HG02852 (cell line): ENCODE results near the gene DDA1.
"Not testable (repeated sequence)": the region's sequence is repeated elsewhere in the genome, so short reads cannot be mapped to it uniquely, and the experiment has no call there.

ENCODE experiments used
- ATAC-seq: cut with Tn5 transposase; IDR thresholded peaks from one replicate; pipeline ENCODE4 v1.9.1; 2021; ENCODE audit warnings: mild to moderate bottlenecking, moderate library complexity; ENCODE audit not compliant: unreplicated experiment

The DDA1 gene

DNA sequence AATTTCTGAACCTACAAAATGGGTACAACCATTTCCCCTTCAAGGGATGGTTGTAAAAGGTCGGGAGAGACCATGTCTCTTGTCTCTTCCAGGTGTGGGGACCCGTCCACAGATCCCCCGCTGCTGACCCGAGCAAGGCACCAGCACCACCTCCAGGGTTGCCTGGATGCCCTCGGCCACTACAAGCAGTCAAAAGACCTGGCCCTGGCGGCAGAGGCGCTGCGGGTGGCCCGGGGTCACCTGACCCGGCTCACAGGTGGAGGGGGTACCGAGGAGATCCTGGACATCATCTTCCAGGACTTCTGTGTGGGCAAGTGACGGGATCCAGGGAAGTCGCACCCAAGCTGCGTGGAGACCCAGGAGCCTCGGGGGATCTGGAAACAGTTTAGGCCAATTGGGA lies 32.0 kb downstream of the DDA1 start:
- no peak for ATAC-seq

DNA sequence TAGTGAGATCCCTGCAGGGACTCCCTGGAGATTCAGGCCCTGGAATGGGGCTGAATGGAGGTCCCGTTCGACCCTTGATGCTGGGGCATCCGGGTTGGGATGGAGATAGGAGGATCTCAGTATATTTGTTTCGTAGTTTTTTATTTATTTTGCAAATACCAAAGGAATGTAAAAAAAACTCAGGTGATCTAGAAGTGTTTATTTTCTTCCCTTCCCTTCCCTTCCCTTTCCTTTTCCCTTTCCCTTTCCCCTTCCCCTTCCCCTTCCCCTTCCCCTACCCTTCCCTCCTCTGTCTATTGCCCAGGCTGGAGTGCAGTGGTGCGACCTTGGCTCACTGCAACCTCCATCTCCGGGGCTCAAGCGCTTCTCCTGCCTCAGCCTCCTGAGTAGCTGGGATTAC lies 32.5 kb downstream of the DDA1 start:
- ATAC-seq, result no peak

- peak; percentile 55 for ATAC-seq
These were observed 36.8 kb downstream of the DDA1 start for GRCh38 chr19:17346109-17346671.

DNA sequence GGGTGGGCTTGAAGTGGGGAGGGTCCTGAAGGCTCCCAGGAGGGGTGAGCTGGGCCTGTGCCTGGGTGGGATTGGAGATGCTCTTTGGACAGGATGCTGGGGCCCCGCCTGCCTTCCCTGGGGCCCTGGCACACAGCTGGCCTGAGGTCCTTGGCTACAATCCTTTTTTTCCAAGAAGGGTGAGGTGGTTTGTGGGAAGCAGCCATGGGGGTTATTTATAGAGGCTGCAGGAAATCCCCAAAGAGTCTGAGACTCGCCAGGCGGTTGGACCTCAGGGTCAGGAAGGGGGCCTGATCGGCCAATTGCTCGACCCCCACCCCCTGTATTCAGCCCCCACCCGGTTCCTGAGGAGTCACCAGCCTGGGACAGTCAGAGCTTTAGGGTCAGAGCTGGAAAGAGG lies 38.0 kb downstream of the DDA1 start:
- no peak for ATAC-seq

- ATAC-seq, result no peak
These were observed 38.5 kb downstream of the DDA1 start for GRCh38 chr19:17347877-17348276.

DNA sequence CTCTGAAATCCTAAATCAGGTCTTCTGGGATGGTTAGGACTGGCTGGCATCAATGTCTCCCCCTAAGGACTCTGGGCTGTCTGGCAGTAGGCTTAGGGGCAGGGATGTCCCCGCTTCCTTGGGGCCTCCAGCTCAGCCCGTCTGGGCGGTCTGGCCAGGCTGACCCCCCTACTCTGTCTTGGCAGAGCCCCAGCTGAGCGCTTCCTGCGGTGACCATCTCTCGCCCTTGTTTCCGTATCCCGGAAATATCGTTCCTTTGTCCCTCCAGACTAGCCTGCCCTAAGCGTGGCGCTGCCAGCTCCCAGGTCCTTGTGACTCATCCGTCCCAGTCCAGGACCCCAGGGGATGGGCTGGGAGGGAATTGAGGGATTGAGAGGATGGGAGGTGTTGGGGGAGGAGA lies 39.3 kb downstream of the DDA1 start:
- ATAC-seq, result no peak

DNA sequence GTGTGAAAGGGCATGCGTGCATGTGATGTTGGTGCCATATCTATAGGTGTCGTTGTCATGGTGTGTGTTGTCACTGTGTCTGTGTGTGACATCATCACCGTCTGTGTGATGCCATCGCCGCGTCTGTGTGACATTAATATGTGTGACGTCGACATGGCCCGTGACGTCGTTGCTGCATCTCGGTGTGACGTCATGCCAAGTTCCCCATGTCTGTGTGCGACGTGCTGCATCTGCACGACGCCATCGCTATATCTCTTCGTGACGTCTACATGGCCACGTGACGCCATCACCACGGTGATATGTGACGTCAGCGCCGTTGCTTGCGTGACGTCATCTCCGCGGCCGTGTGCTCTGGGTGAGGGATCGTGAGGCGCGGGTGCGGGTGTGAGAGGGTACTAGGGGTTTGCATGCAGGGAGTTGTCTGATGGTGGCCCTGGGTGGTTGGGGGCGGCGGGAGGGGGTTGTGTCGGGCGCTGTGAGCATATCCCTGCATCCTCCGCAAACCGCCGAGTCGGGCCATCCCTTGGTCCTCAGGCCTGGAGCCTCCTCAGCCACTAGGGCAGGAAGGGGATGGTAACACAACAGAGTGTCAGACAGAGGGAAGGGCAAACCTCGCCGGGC lies 42.6 kb downstream of the DDA1 start:
- no peak for ATAC-seq

DNA sequence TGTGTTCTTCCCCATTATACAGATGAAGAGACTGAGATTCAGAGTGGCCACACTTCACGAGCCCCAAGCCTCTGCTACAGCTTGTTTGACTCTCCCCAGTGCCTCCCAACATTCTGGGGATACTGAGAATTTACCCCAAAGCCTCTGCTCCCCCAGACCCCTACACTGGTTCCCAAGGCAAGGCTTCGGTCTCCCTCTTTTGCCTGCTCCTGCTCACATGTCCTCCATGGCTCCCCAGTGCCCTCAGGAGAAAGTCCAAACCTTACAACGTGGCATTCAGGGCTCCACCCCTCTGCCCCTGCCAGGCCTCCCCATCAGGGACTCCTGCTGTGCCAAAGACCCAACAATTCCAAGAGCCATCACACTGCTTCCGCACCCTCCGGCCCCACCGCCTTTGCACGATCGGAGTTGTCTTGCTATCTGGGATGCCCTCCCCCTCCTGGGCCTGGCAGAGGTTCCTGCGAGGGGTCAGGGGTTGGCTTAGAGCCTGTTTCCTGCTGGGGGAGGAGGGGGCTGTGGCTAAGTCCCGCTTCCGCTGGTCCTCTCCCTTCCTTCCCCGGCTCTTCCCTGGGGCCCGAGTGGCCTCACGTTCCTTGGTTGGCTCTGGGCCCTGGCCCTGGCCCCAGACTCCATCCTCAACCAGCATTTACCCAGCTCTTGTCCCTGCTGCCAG lies 43.4 kb downstream of the DDA1 start:
- ATAC-seq, result no peak

DNA sequence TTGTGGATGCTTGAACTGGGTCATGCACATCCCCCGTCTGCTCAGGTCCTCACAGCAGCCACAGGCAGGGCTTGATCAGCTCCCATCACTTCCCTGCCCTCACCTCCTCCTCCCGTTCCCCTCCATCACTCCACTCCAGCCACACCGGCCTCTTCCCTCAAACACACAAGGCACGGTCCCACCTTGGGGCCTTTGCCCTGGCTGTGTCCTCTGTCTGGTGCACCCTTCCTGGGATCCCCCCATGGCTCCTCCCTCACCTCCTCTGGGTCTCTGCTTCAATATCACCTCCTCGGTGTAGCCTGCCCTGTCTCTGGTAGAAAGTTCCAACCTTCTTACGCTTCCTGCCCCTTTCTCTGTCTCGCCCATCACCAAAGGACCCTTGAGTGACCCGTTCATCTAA lies 44.0 kb downstream of the DDA1 start:
- ATAC-seq, result no peak

GRCh38 chr19:17357078-17357666 lies 47.8 kb downstream of the DDA1 start:
- ATAC-seq, result no peak

DNA sequence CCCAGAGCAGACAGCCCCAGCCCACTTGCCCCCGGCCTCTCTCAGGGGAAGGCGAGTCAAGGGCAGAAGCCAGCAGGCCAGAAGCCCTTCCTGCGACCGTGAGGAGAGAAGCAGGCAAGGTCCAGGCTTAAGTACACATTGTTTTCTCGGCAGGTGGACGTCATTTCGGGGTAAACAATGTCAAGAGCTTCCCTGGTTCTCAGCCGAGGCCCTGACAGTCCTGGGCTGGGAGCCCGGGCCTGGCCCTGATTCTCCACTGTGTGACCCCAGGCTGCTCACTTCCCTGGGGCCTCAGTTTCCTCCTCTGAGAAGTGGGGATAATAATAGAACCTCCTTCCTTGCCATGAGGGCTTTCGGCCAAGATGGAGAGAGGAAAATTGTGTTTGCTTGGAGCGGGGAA lies 48.4 kb downstream of the DDA1 start:
- no peak for ATAC-seq

DNA sequence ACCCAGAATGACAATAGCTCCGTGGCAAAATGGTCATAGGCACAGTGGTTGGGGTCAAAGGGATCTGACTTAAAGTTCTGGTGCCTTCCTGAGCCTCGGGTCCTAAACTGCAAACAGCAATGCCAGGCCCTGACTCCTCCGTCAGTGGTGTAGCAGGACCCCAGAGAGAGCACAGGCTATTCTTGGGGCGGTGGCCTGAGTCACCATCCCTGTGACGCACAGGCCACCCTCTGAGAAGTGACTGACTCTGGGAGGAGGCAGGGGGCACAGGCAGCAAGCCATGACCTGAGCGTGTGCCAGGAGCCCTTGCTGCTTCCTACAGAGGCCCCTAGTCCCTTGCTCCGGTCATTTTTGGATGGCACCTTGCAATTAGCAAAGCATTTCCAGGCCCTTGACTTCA lies 49.0 kb downstream of the DDA1 start:
- ATAC-seq, result no peak

DNA sequence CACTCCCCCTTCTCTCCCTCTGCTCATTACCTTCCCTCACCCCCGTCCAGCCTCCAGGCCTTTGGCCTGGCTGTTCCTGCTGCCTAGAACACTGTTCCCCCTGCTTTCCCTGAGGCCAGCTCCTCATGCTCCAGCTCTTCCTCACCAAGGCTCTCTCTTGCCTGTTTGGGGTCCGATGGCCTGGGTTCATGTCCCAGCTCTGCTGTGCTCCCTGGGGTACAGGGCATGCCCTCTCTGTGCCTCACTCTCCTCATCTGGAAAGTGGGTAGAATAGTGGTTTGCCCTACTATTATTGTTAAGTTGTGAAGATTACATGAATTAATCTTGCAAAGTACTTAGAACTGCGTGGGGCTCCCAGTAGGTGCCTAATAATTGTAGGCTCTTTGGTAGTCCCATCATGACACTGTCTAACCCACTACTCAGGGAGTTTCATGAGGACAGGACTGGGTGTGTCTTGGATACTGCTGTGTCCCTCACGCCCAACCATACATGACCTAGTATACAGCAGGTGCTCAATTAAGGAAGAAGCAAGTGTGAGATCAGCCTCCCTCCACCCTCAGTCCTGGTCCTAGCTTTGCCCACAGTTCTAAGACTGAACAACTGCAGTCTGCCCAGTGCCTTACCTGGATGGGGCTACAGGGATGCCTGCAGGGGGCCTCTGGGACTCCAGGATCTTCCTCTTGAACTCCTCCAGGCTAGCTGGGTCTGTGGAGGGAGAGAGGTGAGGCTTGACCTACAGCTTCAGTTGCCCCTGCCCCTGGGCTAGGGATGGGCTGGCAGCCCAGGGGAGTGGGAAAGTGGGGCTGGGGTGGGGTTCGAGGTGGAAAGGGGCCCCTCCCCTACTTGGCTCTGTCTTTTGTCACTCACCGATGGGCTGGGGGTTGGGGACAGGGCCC lies 50.8 kb downstream of the DDA1 start:
- no peak for ATAC-seq

- ATAC-seq, result not testable (repeated sequence)
These were observed 54.7 kb downstream of the DDA1 start for GRCh38 chr19:17363852-17364605.

GRCh38 chr19:17365361-17365760 lies 56.0 kb downstream of the DDA1 start:
- no peak for ATAC-seq

DNA sequence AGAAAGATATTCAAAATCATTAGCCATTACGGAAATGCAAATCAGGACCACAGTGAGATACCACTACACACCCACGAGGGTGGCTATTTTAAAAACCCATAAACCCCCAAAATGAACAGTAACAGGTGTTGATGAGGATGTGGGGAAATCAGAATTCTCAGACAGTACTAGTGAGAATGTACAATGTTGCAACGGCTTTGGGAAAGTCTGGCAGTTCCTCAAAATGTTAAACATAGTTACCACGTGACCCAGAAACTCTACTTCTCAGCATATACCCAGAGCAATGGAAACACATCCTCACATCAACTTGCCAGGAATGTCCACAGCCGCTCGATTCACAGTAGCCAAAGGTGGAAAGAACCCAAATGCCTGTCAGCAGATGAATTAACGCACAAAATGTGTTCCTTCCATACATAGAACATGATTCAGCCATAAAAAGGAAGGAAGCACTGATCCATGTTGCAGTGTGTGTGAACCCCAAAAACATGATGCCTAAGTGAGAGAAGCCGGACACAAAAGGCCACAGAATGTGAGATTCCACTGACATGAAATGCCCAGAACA lies 60.7 kb downstream of the DDA1 start:
- peak; percentile 82 for ATAC-seq
